ENCODE data around the gene WFIKKN1.
A peak's percentile ranks its signal among the peaks of the same experiment; 100 is the strongest.

DNA sequence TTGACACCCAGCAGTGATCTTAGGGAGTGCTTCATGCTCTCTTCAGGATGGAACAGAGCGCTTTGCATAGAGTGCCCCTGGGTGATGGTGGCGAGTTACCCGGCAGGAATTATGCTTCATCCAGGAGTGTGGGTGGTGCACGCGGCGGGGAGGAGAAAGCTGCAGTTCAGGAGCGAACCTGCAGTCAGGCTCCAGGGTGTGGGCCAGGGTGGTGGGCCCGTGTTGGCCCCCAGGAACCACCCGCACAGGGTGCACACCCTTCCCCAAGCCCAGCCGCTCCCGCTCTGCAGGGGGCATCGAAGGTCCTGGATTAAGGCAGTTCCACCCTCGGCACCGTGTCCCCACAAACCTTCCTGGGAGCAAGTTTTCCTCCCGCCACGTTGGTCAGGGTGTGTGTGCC lies 37.0 kb upstream of the WFIKKN1 start:
- TF ChIP-seq SIN3A (IDR thresholded peaks at IDR 0.05; ENCODE audit: low read depth) (0 out of 2 replicates have a peak, but pooled peaks have one; percentile 16), CTCF (IDR thresholded peaks at IDR 0.05 in 2 of 3, conservative IDR thresholded peaks at IDR 0.05 in 1 of 3; ENCODE audit: borderline replicate concordance in 1 of 3, insufficient read depth in 1 of 3, low read depth in 2 of 3, low read length in 2 of 3) (no peak), CEBPB (IDR thresholded peaks at IDR 0.05; ENCODE audit: low read depth) (no peak), POLR2A (IDR thresholded peaks at IDR 0.05; ENCODE audit: borderline replicate concordance, extremely low read depth, insufficient read depth, insufficient read length) (no peak), ZFX (IDR thresholded peaks at IDR 0.05) (no peak), EZH2 (IDR thresholded peaks at IDR 0.05) (no peak), MAX (IDR thresholded peaks at IDR 0.05) (no peak), ZNF274 (IDR thresholded peaks at IDR 0.05; ENCODE audit: low read depth, low read length) (no peak), YY1 (IDR thresholded peaks at IDR 0.05; ENCODE audit: extremely low read depth, insufficient replicate concordance, low read depth, low read length) (no peak)
